Stimulated activated naive B cell treated with anti-CD40 and anti-IgM and Interleukin-4, amounts not matched to agents 10 μg/mL and 1 μg/mL and 100 μg/mL, for 72 hours (primary cell): ENCODE data around the gene DDX51.
A peak's percentile ranks its signal among the peaks of the same experiment; 100 is the strongest.

Experiments used
- ATAC-seq, 2 donors: fragments of 150-1000 bp; cut with Tn5 transposase; replicated peaks; 2 replicates each; pipeline ENCODE4 v1.10.0; 2021; ENCODE audit warnings: moderate library complexity in 1 of 2
- DNase-seq: peaks from one replicate; pipeline ENCODE4 v3.0.0; 2021
- H3K27ac Mint-ChIP-seq: one replicate; pipeline ENCODE4 v1.8.0; 2022; ENCODE audit warnings: mild to moderate bottlenecking, mixed read lengths
- H3K27me3 Mint-ChIP-seq, 2 donors: one replicate each; pipeline ENCODE4 v1.8.0; 2022; ENCODE audit warnings: mixed read lengths in 2 of 2
- H3K36me3 Mint-ChIP-seq, 2 donors: one replicate each; pipeline ENCODE4 v1.8.0; 2022; ENCODE audit warnings: mixed read lengths in 2 of 2, mild to moderate bottlenecking in 1 of 2
- H3K4me1 Mint-ChIP-seq, 2 donors: one replicate each; pipeline ENCODE4 v1.8.0; 2022; ENCODE audit warnings: mixed read lengths in 2 of 2, mild to moderate bottlenecking in 1 of 2
- H3K4me3 Mint-ChIP-seq, 2 donors: one replicate each; pipeline ENCODE4 v1.8.0; 2022; ENCODE audit warnings: mild to moderate bottlenecking in 2 of 2, mixed read lengths in 2 of 2, moderate library complexity in 1 of 2
- H3K9me3 Mint-ChIP-seq, 2 donors: one replicate each; pipeline ENCODE4 v1.8.0; 2022; ENCODE audit warnings: mixed read lengths in 2 of 2, mild to moderate bottlenecking in 1 of 2

DDX51 gene

GRCh38 chr12:132174839-132175490 is 30.8 kb upstream of the DDX51 start:
- ATAC-seq (no peak), DNase-seq (no peak)
- Mint-ChIP-seq H3K4me1 (peaks cover 16 to 20% of the 10 kb centered on the region in 2 donors), H3K27ac (no peak overlapping the region), H3K36me3 (no peaks in the 10 kb centered on the region), H3K4me3 (no peak overlapping the region), H3K27me3 (peaks cover 44 to 61% of the 10 kb centered on the region in 2 donors), H3K9me3 (no peaks in the 10 kb centered on the region)

- Mint-ChIP-seq H3K36me3 (no peaks in the 10 kb centered on the region), H3K4me1 (peaks cover 16 to 20% of the 10 kb centered on the region in 2 donors), H3K4me3 (no peak overlapping the region), H3K27me3 (peaks cover 40 to 63% of the 10 kb centered on the region in 2 donors), H3K9me3 (no peaks in the 10 kb centered on the region), H3K27ac (no peak overlapping the region)
- no peak for ATAC-seq
- no peak for DNase-seq
Measured at GRCh38 chr12:132174015-132174838, 30.1 kb upstream of the DDX51 start.

- H3K27ac Mint-ChIP-seq: peak overlapping the region; percentile 51
- ATAC-seq (peak; percentile 21 to 64), DNase-seq (no peak)
- H3K27me3 Mint-ChIP-seq: peaks cover 34 to 59% of the 10 kb centered on the region in 2 donors
- H3K9me3 Mint-ChIP-seq: no peaks in the 10 kb centered on the region
- H3K4me3 Mint-ChIP-seq: no peak overlapping the region
- peaks cover 8 to 15% of the 10 kb centered on the region in 2 donors for H3K4me1 Mint-ChIP-seq
- no peaks in the 10 kb centered on the region for H3K36me3 Mint-ChIP-seq
Measured at GRCh38 chr12:132173135-132174014, 29.3 kb upstream of the DDX51 start.

- DNase-seq: no peak
- Mint-ChIP-seq H3K27ac (peak overlapping the region; percentile 51), H3K36me3 (no peaks in the 10 kb centered on the region), H3K27me3 (peaks cover 34 to 67% of the 10 kb centered on the region in 2 donors), H3K4me3 (no peak overlapping the region), H3K9me3 (no peaks in the 10 kb centered on the region), H3K4me1 (peaks cover 7 to 14% of the 10 kb centered on the region in 2 donors)
- no peak for ATAC-seq
Measured at GRCh38 chr12:132172619-132173018, 28.5 kb upstream of the DDX51 start.

GRCh38 chr12:132171968-132172521 is 27.9 kb upstream of the DDX51 start:
- Mint-ChIP-seq H3K4me1 (peaks cover 7 to 17% of the 10 kb centered on the region in 2 donors), H3K36me3 (peaks cover 0 to 2% of the 10 kb centered on the region in 2 donors), H3K27ac (no peak overlapping the region), H3K27me3 (peaks cover 36 to 69% of the 10 kb centered on the region in 2 donors), H3K4me3 (no peak overlapping the region), H3K9me3 (peaks cover 2% of the 10 kb centered on the region in 2 donors)
- DNase-seq: no peak
- ATAC-seq: no peak

- DNase-seq: no peak
- peaks cover 2 to 9% of the 10 kb centered on the region in 2 donors for H3K36me3 Mint-ChIP-seq
- no peak for ATAC-seq
- peaks cover 37 to 69% of the 10 kb centered on the region in 2 donors for H3K27me3 Mint-ChIP-seq
- no peak overlapping the region for H3K27ac Mint-ChIP-seq
- peaks cover 7 to 20% of the 10 kb centered on the region in 2 donors for H3K4me1 Mint-ChIP-seq
- H3K4me3 Mint-ChIP-seq: no peak overlapping the region
- peaks cover 6 to 7% of the 10 kb centered on the region in 2 donors for H3K9me3 Mint-ChIP-seq
Measured at GRCh38 chr12:132171293-132171967, 27.3 kb upstream of the DDX51 start.

- H3K36me3 Mint-ChIP-seq: peaks cover 4 to 14% of the 10 kb centered on the region in 2 donors
- H3K4me3 Mint-ChIP-seq: no peak overlapping the region
Measured at GRCh38 chr12:132170637-132171292, 26.6 kb upstream of the DDX51 start.

GRCh38 chr12:132170094-132170636 is 26.0 kb upstream of the DDX51 start:
- no peak overlapping the region for H3K4me3 Mint-ChIP-seq
- H3K4me1 Mint-ChIP-seq: peaks cover 7 to 22% of the 10 kb centered on the region in 2 donors
- H3K27me3 Mint-ChIP-seq: peaks cover 39 to 71% of the 10 kb centered on the region in 2 donors
- ATAC-seq: no peak
- no peak for DNase-seq
- peaks cover 4 to 14% of the 10 kb centered on the region in 2 donors for H3K36me3 Mint-ChIP-seq
- peaks cover 10 to 12% of the 10 kb centered on the region in 2 donors for H3K9me3 Mint-ChIP-seq
- no peak overlapping the region for H3K27ac Mint-ChIP-seq

More at GRCh38 chr12:132170637-132171292, 26.6 kb upstream of the DDX51 start:
- DNase-seq (no peak), ATAC-seq (no peak)
- H3K27me3 Mint-ChIP-seq: peaks cover 39 to 71% of the 10 kb centered on the region in 2 donors
- H3K27ac Mint-ChIP-seq: no peak overlapping the region
- H3K4me1 Mint-ChIP-seq: peaks cover 7 to 22% of the 10 kb centered on the region in 2 donors
- H3K9me3 Mint-ChIP-seq: peaks cover 10 to 12% of the 10 kb centered on the region in 2 donors

GRCh38 chr12:132169376-132169775 is 25.3 kb upstream of the DDX51 start:
- Mint-ChIP-seq H3K9me3 (peaks cover 10 to 12% of the 10 kb centered on the region in 2 donors), H3K4me1 (peaks cover 7 to 18% of the 10 kb centered on the region in 2 donors), H3K27ac (no peak overlapping the region), H3K36me3 (peaks cover 4 to 14% of the 10 kb centered on the region in 2 donors), H3K4me3 (no peak overlapping the region), H3K27me3 (peaks cover 36 to 69% of the 10 kb centered on the region in 2 donors)
- no peak for ATAC-seq
- DNase-seq: no peak

- Mint-ChIP-seq H3K27me3 (peaks cover 36 to 70% of the 10 kb centered on the region in 2 donors), H3K9me3 (peaks cover 10 to 12% of the 10 kb centered on the region in 2 donors), H3K4me1 (peaks cover 6 to 17% of the 10 kb centered on the region in 2 donors), H3K4me3 (no peak overlapping the region), H3K27ac (no peak overlapping the region), H3K36me3 (peaks cover 4 to 14% of the 10 kb centered on the region in 2 donors)
- DNase-seq (no peak), ATAC-seq (no peak)
Measured at GRCh38 chr12:132168311-132169031, 24.4 kb upstream of the DDX51 start.

- peaks cover 4 to 14% of the 10 kb centered on the region in 2 donors for H3K36me3 Mint-ChIP-seq
Measured at GRCh38 chr12:132167611-132168310, 23.6 kb upstream of the DDX51 start.

More at GRCh38 chr12:132167611-132168310, 23.6 kb upstream of the DDX51 start:
- ATAC-seq (no peak), DNase-seq (no peak)
- Mint-ChIP-seq H3K4me1 (peaks cover 5 to 13% of the 10 kb centered on the region in 2 donors), H3K9me3 (peaks cover 10 to 12% of the 10 kb centered on the region in 2 donors), H3K27me3 (peaks cover 29 to 63% of the 10 kb centered on the region in 2 donors), H3K27ac (no peak overlapping the region), H3K4me3 (no peak overlapping the region)
